ENCODE measurements around the gene HHAT. TPM values are rescaled to one million over a fixed set of nuclear protein-coding genes. Genes with fewer than 3 reads are reported as not detected.

The HHAT gene
- total and polyA plus RNA-seq, 4 donors, result 1.2 to 11.3 (median 3.8) TPM

DNA sequence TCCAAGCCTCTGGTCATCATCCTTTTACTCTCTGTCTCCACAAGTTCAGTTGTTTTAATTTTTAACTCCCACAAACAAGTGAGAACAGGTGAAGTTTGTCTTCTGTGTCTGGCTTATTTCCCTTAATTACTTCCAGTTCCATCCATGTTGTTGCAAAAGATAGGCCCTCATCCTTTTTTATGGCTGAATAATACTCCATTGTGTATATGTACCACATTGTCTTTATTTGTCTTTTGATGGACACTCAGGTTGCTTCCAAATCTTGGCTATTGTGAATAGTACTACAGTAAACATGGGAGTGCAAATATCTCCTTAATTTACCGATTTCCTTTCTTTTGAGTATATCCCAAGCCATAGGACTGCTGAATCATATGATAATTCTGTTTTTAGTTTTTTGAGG, 262.5 kb downstream of the HHAT start:
- Histone ChIP-seq H3K4me1 (ENCODE audit: control insufficient read depth in 5 of 5, insufficient read depth in 5 of 5, low read length in 5 of 5) (peaks cover 0 to 3% (median 0%) of the 10 kb centered on the region in 5 donors), H3K36me3 (ENCODE audit: control insufficient read depth in 4 of 4, insufficient read depth in 4 of 4, low read length in 4 of 4) (peaks cover 0 to 3% (median 0%) of the 10 kb centered on the region in 4 donors), H3K27ac (ENCODE audit: low read depth in 1 of 2, low read length in 1 of 2) (no peak overlapping the region), H3K9ac (ENCODE audit: insufficient read depth in 1 of 2, low read length in 2 of 2) (no peak overlapping the region), H3K4me3 (no peak overlapping the region), H3K27me3 (ENCODE audit: control insufficient read depth in 3 of 3, insufficient read depth in 3 of 3, low read length in 2 of 3) (no peaks in the 10 kb centered on the region), H3K9me3 (ENCODE audit: control insufficient read depth in 4 of 4, insufficient read depth in 3 of 4, low read length in 3 of 4) (peaks cover 0 to 2% (median 0%) of the 10 kb centered on the region in 4 donors)
- DNase-seq, result no peak
- 98 to 99% methylated on average over 1 of the region's 1 CpG for WGBS, 2 donors
- no peak for ATAC-seq (ENCODE audit: insufficient read depth, low FRiP score)
- TF ChIP-seq, protein P1, sequence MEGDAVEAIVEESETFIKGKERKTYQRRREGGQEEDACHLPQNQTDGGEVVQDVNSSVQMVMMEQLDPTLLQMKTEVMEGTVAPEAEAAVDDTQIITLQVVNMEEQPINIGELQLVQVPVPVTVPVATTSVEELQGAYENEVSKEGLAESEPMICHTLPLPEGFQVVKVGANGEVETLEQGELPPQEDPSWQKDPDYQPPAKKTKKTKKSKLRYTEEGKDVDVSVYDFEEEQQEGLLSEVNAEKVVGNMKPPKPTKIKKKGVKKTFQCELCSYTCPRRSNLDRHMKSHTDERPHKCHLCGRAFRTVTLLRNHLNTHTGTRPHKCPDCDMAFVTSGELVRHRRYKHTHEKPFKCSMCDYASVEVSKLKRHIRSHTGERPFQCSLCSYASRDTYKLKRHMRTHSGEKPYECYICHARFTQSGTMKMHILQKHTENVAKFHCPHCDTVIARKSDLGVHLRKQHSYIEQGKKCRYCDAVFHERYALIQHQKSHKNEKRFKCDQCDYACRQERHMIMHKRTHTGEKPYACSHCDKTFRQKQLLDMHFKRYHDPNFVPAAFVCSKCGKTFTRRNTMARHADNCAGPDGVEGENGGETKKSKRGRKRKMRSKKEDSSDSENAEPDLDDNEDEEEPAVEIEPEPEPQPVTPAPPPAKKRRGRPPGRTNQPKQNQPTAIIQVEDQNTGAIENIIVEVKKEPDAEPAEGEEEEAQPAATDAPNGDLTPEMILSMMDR (IDR thresholded peaks at IDR 0.05; ENCODE audit: control extremely low read depth, extremely low read depth), result no peak

DNA sequence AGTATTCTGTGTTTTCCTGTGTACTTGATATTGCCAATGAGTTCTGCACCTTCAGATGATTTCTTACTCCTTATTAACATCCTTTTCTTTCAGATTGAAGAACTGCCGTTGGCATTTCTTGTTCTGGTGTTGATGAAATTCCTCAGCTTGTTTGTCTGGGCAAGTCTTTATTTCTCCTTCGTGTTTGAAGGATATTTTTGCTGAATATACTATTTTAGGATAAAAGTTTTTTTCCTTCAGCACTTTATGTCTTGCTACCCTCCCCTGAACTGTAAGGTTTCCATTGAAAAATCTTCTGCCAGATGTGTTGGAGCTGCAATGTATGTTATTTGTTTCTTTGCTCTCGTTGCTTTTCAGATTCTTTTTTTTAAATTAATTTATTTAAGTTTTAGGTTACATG, 265.9 kb downstream of the HHAT start:
- 45 to 65% methylated on average over 3 of the region's 3 CpGs for WGBS, 2 donors
- Histone ChIP-seq H3K27me3 (ENCODE audit: control insufficient read depth in 3 of 3, insufficient read depth in 3 of 3, low read length in 2 of 3) (no peaks in the 10 kb centered on the region), H3K9me3 (ENCODE audit: control insufficient read depth in 4 of 4, insufficient read depth in 3 of 4, low read length in 3 of 4) (peaks cover 0 to 3% (median 1%) of the 10 kb centered on the region in 4 donors), H3K4me3 (no peak overlapping the region), H3K4me1 (ENCODE audit: control insufficient read depth in 5 of 5, insufficient read depth in 5 of 5, low read length in 5 of 5) (peaks cover 0 to 5% (median 0%) of the 10 kb centered on the region in 5 donors), H3K27ac (ENCODE audit: low read depth in 1 of 2, low read length in 1 of 2) (no peak overlapping the region), H3K9ac (ENCODE audit: insufficient read depth in 1 of 2, low read length in 2 of 2) (no peak overlapping the region), H3K36me3 (ENCODE audit: control insufficient read depth in 4 of 4, insufficient read depth in 4 of 4, low read length in 4 of 4) (peaks cover 0 to 3% (median 0%) of the 10 kb centered on the region in 4 donors)
- TF ChIP-seq, protein P1 (IDR thresholded peaks at IDR 0.05; ENCODE audit: control extremely low read depth, extremely low read depth), result no peak
- DNase-seq, result no peak
- no peak for ATAC-seq (ENCODE audit: insufficient read depth, low FRiP score)

GRCh38 chr1:210596641-210597040, 267.9 kb downstream of the HHAT start:
- no peak overlapping the region for H3K4me3 ChIP-seq
- 91 to 96% methylated on average over 2 of the region's 2 CpGs for WGBS, 2 donors
- peaks cover 0 to 3% (median 0%) of the 10 kb centered on the region in 4 donors for H3K9me3 ChIP-seq (ENCODE audit: control insufficient read depth in 4 of 4, insufficient read depth in 3 of 4, low read length in 3 of 4)
- H3K27ac ChIP-seq (ENCODE audit: low read depth in 1 of 2, low read length in 1 of 2), result no peak overlapping the region
- DNase-seq, result no peak
- no peaks in the 10 kb centered on the region for H3K36me3 ChIP-seq (ENCODE audit: control insufficient read depth in 4 of 4, insufficient read depth in 4 of 4, low read length in 4 of 4)
- no peak overlapping the region for H3K9ac ChIP-seq (ENCODE audit: insufficient read depth in 1 of 2, low read length in 2 of 2)
- no peaks in the 10 kb centered on the region for H3K27me3 ChIP-seq (ENCODE audit: control insufficient read depth in 3 of 3, insufficient read depth in 3 of 3, low read length in 2 of 3)
- no peak for ATAC-seq (ENCODE audit: insufficient read depth, low FRiP score)
- H3K4me1 ChIP-seq (ENCODE audit: control insufficient read depth in 5 of 5, insufficient read depth in 5 of 5, low read length in 5 of 5), result peaks cover 0 to 5% (median 0%) of the 10 kb centered on the region in 5 donors
- TF ChIP-seq, protein P1 (IDR thresholded peaks at IDR 0.05; ENCODE audit: control extremely low read depth, extremely low read depth), result no peak
